ENCODE measurements around the gene USP2.
A peak's percentile ranks its signal among the peaks of the same experiment; 100 is the strongest.

Gene USP2

DNA sequence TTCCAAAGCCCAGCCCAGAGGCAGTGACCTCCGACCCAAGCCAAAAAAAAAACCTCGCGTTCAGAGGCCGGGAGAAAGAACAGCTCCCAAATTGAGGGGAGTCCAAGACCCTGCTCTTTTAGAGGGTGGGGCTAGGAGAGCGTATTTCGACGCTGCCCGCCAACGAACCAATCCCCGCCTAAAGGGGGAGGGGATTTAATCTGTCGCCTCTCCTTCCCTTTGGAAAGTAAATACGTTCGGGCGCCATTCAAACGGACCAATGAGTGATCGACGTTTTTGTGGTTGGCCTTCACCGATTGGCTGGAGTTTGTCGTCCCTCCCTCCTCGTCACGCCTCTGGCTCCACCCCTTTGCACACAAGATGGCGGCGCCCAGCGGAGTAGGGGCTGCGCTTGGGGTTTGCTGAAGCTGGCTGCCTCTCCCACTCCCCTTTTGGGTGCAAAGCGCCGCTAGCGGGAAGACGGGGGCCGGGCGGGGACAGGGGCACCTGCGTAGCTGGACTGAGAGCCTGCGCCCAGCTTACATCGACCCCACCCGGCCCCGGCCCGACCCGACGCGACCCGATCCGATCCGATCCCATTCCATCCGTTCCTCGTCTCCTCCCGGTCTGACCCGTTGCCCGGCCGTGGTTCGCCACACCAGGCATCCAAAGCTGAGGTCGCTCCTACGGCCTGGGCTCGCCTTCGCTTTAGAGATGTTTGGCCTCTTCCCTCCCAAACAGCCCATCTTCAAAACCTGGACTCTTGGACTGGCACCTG lies 47.1 kb downstream of the USP2 start, which contains the start of gene RNF26:
Gene RNF26 (plus strand): TSS at position 354 of the 757 bp plus-strand sequence. CDS start 596 bp downstream, outside the sequence.
- TF ChIP-seq SNAI2 (CRISPR knock-in tag; IDR thresholded peaks at IDR 0.05): no peak
- TF ChIP-seq ZC3H10 (CRISPR knock-in tag; IDR thresholded peaks at IDR 0.05): no peak
- TF ChIP-seq ESRRG (CRISPR knock-in tag; IDR thresholded peaks at IDR 0.05): no peak
- TF ChIP-seq ZNF565 (CRISPR knock-in tag; conservative IDR thresholded peaks at IDR 0.05; ENCODE audit: low read depth): no peak
- no peak for TF ChIP-seq PPARA (CRISPR knock-in tag; IDR thresholded peaks at IDR 0.05; ENCODE audit: borderline replicate concordance)
- TF ChIP-seq TOX (CRISPR knock-in tag; IDR thresholded peaks at IDR 0.05; ENCODE audit: borderline replicate concordance): no peak
- TF ChIP-seq CSDC2 (CRISPR knock-in tag; IDR thresholded peaks at IDR 0.05): no peak
- TF ChIP-seq, protein P1, sequence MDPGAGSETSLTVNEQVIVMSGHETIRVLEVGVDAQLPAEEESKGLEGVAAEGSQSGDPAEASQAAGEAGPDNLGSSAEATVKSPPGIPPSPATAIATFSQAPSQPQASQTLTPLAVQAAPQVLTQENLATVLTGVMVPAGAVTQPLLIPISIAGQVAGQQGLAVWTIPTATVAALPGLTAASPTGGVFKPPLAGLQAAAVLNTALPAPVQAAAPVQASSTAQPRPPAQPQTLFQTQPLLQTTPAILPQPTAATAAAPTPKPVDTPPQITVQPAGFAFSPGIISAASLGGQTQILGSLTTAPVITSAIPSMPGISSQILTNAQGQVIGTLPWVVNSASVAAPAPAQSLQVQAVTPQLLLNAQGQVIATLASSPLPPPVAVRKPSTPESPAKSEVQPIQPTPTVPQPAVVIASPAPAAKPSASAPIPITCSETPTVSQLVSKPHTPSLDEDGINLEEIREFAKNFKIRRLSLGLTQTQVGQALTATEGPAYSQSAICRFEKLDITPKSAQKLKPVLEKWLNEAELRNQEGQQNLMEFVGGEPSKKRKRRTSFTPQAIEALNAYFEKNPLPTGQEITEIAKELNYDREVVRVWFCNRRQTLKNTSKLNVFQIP (CRISPR knock-in tag; IDR thresholded peaks at IDR 0.05; ENCODE audit: borderline replicate concordance, low read depth): no peak
- no peak for TF ChIP-seq ARNTL (CRISPR knock-in tag; IDR thresholded peaks at IDR 0.05; ENCODE audit: borderline replicate concordance, low read depth)
- TF ChIP-seq, protein P2, sequence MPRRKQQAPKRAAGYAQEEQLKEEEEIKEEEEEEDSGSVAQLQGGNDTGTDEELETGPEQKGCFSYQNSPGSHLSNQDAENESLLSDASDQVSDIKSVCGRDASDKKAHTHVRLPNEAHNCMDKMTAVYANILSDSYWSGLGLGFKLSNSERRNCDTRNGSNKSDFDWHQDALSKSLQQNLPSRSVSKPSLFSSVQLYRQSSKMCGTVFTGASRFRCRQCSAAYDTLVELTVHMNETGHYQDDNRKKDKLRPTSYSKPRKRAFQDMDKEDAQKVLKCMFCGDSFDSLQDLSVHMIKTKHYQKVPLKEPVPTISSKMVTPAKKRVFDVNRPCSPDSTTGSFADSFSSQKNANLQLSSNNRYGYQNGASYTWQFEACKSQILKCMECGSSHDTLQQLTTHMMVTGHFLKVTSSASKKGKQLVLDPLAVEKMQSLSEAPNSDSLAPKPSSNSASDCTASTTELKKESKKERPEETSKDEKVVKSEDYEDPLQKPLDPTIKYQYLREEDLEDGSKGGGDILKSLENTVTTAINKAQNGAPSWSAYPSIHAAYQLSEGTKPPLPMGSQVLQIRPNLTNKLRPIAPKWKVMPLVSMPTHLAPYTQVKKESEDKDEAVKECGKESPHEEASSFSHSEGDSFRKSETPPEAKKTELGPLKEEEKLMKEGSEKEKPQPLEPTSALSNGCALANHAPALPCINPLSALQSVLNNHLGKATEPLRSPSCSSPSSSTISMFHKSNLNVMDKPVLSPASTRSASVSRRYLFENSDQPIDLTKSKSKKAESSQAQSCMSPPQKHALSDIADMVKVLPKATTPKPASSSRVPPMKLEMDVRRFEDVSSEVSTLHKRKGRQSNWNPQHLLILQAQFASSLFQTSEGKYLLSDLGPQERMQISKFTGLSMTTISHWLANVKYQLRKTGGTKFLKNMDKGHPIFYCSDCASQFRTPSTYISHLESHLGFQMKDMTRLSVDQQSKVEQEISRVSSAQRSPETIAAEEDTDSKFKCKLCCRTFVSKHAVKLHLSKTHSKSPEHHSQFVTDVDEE (CRISPR knock-in tag; IDR thresholded peaks at IDR 0.05): no peak
- TF ChIP-seq, protein P3, sequence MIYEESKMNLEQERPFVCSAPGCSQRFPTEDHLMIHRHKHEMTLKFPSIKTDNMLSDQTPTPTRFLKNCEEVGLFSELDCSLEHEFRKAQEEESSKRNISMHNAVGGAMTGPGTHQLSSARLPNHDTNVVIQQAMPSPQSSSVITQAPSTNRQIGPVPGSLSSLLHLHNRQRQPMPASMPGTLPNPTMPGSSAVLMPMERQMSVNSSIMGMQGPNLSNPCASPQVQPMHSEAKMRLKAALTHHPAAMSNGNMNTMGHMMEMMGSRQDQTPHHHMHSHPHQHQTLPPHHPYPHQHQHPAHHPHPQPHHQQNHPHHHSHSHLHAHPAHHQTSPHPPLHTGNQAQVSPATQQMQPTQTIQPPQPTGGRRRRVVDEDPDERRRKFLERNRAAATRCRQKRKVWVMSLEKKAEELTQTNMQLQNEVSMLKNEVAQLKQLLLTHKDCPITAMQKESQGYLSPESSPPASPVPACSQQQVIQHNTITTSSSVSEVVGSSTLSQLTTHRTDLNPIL (CRISPR knock-in tag; IDR thresholded peaks at IDR 0.05; ENCODE audit: low read depth): no peak
- no peak for TF ChIP-seq ZNF70 (CRISPR knock-in tag; IDR thresholded peaks at IDR 0.05)
- TF ChIP-seq TCF4 (CRISPR knock-in tag; IDR thresholded peaks at IDR 0.05; ENCODE audit: borderline replicate concordance): no peak
- TF ChIP-seq, protein P4, sequence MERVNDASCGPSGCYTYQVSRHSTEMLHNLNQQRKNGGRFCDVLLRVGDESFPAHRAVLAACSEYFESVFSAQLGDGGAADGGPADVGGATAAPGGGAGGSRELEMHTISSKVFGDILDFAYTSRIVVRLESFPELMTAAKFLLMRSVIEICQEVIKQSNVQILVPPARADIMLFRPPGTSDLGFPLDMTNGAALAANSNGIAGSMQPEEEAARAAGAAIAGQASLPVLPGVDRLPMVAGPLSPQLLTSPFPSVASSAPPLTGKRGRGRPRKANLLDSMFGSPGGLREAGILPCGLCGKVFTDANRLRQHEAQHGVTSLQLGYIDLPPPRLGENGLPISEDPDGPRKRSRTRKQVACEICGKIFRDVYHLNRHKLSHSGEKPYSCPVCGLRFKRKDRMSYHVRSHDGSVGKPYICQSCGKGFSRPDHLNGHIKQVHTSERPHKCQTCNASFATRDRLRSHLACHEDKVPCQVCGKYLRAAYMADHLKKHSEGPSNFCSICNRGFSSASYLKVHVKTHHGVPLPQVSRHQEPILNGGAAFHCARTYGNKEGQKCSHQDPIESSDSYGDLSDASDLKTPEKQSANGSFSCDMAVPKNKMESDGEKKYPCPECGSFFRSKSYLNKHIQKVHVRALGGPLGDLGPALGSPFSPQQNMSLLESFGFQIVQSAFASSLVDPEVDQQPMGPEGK (CRISPR knock-in tag; IDR thresholded peaks at IDR 0.05; ENCODE audit: borderline replicate concordance): no peak
- no peak for TF ChIP-seq BACH2 (CRISPR knock-in tag; IDR thresholded peaks at IDR 0.05; ENCODE audit: borderline replicate concordance)
- no peak for TF ChIP-seq ISL1 (CRISPR knock-in tag; IDR thresholded peaks at IDR 0.05)

DNA sequence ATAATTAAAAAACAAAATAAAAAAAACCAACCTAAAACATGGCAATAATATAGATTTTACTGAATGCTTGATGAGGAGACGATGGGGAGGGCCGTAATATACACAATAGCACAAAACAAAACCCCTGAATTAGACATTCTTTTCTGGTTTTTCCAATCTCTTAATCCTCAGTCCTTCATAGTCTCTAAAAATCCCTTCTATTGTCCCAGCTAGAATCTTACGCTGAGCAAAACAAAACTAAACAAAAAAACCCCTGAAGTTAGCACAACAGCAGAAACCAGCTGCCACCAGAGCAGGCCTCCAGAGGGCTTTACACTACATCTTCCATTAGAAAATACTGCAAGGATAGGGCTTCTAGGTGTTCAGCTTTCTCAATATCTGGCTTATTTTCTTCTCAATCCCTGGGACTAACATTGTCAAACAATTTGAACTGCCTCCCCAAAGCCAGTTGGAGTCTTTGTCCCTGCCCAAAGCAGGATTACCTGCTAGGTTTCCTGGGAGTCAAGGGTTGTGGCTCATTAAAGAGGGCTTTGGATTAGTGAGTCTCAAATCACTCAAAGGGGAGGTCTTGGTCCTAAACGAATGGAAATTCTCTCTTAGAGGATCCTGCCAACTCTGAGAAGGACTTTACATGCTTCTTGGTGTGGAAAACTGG lies 49.3 kb downstream of the USP2 start:
- ATAC-seq: no peak
- TF ChIP-seq ZC3H10 (CRISPR knock-in tag; IDR thresholded peaks at IDR 0.05): no peak

More for the DNA sequence above, 47.1 kb downstream of the USP2 start, which contains the start of gene RNF26:
- peak; percentile 84 for ATAC-seq

DNA sequence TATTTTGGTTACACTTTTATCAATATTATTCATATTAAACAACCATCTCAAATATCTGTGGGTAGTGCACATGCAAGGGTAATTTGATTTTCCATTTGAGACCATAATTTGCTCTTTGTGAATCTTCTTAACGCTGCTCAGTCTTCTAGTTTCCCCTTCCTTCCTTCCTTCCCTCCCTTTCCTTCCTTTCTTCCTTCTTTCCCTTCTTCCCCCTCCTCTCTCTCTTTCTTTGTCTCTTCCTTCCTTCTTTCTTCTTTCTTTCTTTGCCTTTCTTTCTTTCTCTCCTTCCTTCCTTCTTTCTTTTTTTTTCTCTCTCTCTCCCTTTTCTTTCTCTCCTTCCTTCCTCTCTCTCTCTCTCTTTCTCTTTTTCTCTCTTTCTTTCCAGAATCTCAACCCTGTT lies 51.3 kb downstream of the USP2 start:
- TF ChIP-seq CSDC2 (CRISPR knock-in tag; IDR thresholded peaks at IDR 0.05): no peak
- no peak for TF ChIP-seq TCF4 (CRISPR knock-in tag; IDR thresholded peaks at IDR 0.05; ENCODE audit: borderline replicate concordance)
- TF ChIP-seq, protein P4 (CRISPR knock-in tag; IDR thresholded peaks at IDR 0.05; ENCODE audit: borderline replicate concordance): no peak
- no peak for TF ChIP-seq ZNF70 (CRISPR knock-in tag; IDR thresholded peaks at IDR 0.05)
- no peak for ATAC-seq

Measured in SK-N-SH treated with all-trans-retinoic acid at 6 μM for 48 hours (cell line).